Esophagus muscularis mucosa (tissue), 4 donors: ENCODE measurements around the gene MAP4K4. TPM values are rescaled to one million over a fixed set of nuclear protein-coding genes. Genes with fewer than 3 reads are reported as not detected.

Experiments used
- DNase-seq: peaks from one replicate; pipeline ENCODE4 v3.0.0-alpha.2; 2017; ENCODE audit errors: extremely low spot score
- H3K27ac ChIP-seq, 4 donors: fragments of 200-600 bp; sonication (generic); replicated peaks in 1 of 4; 1 replicate in 3 of 4; 2 replicates in 1 of 4; pipeline ENCODE4 v1.5.1; 2016 to 2019; ENCODE audit warnings: mild to moderate bottlenecking in 1 of 4
- H3K27me3 ChIP-seq, 4 donors: fragments of 200-600 bp; sonication (generic); one replicate each; pipeline versions ENCODE4 v1.5.1 to v1.6.0; 2016 to 2019
- H3K36me3 ChIP-seq, 4 donors: fragments of 200-600 bp; sonication (generic); one replicate each; pipeline ENCODE4 v1.5.1; 2016 to 2019
- H3K4me1 ChIP-seq, 4 donors: fragments of 200-600 bp; sonication (generic); one replicate each; pipeline ENCODE4 v1.5.1; 2016 to 2019
- H3K4me3 ChIP-seq, 4 donors: fragments of 200-600 bp; sonication (generic); 1 replicate in 2 of 4; 2 replicates in 2 of 4; pipeline ENCODE4 v1.5.1; 2016 to 2019; ENCODE audit warnings: mild to moderate bottlenecking in 4 of 4, moderate library complexity in 1 of 4
- H3K9me3 ChIP-seq, 4 donors: fragments of 200-600 bp; sonication (generic); 1 replicate in 3 of 4; 2 replicates in 1 of 4; pipeline ENCODE4 v1.5.1; 2016 to 2019
- EP300 ChIP-seq: sonication (generic); formaldehyde crosslinking; IDR thresholded peaks from one replicate; pipeline ENCODE4 v1.6.1; 2017; ENCODE audit warnings: antibody characterized with exemption
- POLR2A ChIP-seq: fragments of 450-650 bp; IDR thresholded peaks from one replicate; pipeline ENCODE4 v1.6.1; 2017; ENCODE audit warnings: antibody characterized with exemption, moderate library complexity, mild to moderate bottlenecking, low read depth
- POLR2AphosphoS5 ChIP-seq, 2 donors: sonication (generic); formaldehyde crosslinking; IDR thresholded peaks; one replicate each; pipeline ENCODE4 v1.6.1; 2017; ENCODE audit warnings: antibody characterized with exemption in 2 of 2
- WGBS: methylation state at CpG from one replicate; pipeline ENCODE4 v1.1.5; 2018; 5-methylcytosine and 5-hydroxymethylcytosine counted together
- intact Hi-C: fragments of 100-400 bp; cut with DNase I; formaldehyde crosslinking; loops from one replicate; pipeline ENCODE4 v1.15.1; 2023
- total RNA-seq, 4 donors: library from RNA; depleted of rRNA; stranded (reverse); fragments of >200 nt; gene quantifications; one replicate each; pipeline versions ENCODE4 v1.1.0 to v1.2.1, GENCODE V29; 2016
- TF ChIP-seq, protein P1 (sequence below), 3 experiments: fragments of 200-600 bp in 2 of 3; fragments of 450-650 bp in 1 of 3; sonication (generic) in 2 of 3; IDR thresholded peaks; one replicate each; pipeline ENCODE4 v1.5.1; 2017 to 2019; ENCODE audit warnings: antibody characterized with exemption in 3 of 3, mild to moderate bottlenecking in 2 of 3, moderate library complexity in 1 of 3

The MAP4K4 gene
- total RNA-seq, 4 donors from 2014 or later = 37.8 to 59.0 (median 51.7) TPM

GRCh38 chr2:101854877-101855276 is 157.4 kb downstream of the MAP4K4 start:
- Histone ChIP-seq H3K9me3 (no peaks in the 10 kb centered on the region), H3K4me1 (peaks cover 0 to 15% (median 10%) of the 10 kb centered on the region in 4 donors), H3K36me3 (peaks cover 7 to 62% (median 37%) of the 10 kb centered on the region in 4 donors), H3K27me3 (no peaks in the 10 kb centered on the region), H3K27ac (no peak overlapping the region), H3K4me3 (no peak overlapping the region)
- intact Hi-C loops = no loop called here
- DNase-seq = no peak
- TF ChIP-seq POLR2AphosphoS5 (IDR thresholded peaks at IDR 0.05) (no peak), POLR2A (no peak)
- 83% methylated on average over 4 of the region's 4 CpGs for WGBS

DNA sequence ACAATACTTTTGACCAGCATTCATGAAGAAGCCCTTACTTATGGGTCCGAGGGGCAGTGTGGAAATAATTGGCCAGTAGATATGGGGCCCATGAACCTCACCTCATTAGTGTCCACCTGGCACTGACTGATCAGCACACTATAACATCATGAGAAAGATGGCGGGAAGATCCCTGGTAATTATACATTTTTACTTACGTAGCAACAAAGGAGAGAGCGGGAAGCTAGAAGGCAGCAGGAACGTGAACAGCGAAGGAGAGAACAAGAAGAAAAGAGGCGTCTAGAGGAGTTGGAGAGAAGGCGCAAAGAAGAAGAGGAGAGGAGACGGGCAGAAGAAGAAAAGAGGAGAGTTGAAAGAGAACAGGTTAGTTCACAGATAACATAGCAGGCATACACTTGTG is 158.3 kb downstream of the MAP4K4 start:
- Histone ChIP-seq H3K27me3 (no peaks in the 10 kb centered on the region), H3K27ac (no peak overlapping the region), H3K4me3 (no peak overlapping the region), H3K9me3 (no peaks in the 10 kb centered on the region), H3K4me1 (peaks cover 0 to 6% (median under 1%) of the 10 kb centered on the region in 4 donors), H3K36me3 (peaks cover 11 to 71% (median 46%) of the 10 kb centered on the region in 4 donors)
- intact Hi-C loops = no loop called here
- no peak for DNase-seq
- TF ChIP-seq EP300 = no peak
- TF ChIP-seq POLR2A = no peak
- TF ChIP-seq, protein P1, sequence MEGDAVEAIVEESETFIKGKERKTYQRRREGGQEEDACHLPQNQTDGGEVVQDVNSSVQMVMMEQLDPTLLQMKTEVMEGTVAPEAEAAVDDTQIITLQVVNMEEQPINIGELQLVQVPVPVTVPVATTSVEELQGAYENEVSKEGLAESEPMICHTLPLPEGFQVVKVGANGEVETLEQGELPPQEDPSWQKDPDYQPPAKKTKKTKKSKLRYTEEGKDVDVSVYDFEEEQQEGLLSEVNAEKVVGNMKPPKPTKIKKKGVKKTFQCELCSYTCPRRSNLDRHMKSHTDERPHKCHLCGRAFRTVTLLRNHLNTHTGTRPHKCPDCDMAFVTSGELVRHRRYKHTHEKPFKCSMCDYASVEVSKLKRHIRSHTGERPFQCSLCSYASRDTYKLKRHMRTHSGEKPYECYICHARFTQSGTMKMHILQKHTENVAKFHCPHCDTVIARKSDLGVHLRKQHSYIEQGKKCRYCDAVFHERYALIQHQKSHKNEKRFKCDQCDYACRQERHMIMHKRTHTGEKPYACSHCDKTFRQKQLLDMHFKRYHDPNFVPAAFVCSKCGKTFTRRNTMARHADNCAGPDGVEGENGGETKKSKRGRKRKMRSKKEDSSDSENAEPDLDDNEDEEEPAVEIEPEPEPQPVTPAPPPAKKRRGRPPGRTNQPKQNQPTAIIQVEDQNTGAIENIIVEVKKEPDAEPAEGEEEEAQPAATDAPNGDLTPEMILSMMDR (IDR thresholded peaks at IDR 0.05) = no peak
- no peak for TF ChIP-seq POLR2AphosphoS5 (IDR thresholded peaks at IDR 0.05)
- 94% methylated on average over 9 of the region's 9 CpGs for WGBS

GRCh38 chr2:101858246-101858645 is 160.7 kb downstream of the MAP4K4 start:
- Histone ChIP-seq H3K9me3 (no peaks in the 10 kb centered on the region), H3K36me3 (peaks cover 11 to 74% (median 56%) of the 10 kb centered on the region in 4 donors), H3K4me1 (no peaks in the 10 kb centered on the region), H3K27ac (no peak overlapping the region), H3K4me3 (no peak overlapping the region), H3K27me3 (no peaks in the 10 kb centered on the region)
- no peak for DNase-seq
- intact Hi-C loops = no loop called here
- TF ChIP-seq, protein P1 (IDR thresholded peaks at IDR 0.05) = no peak
- TF ChIP-seq EP300 = no peak
- TF ChIP-seq POLR2AphosphoS5 (IDR thresholded peaks at IDR 0.05) = no peak
- no peak for TF ChIP-seq POLR2A

- H3K4me3 ChIP-seq = no peak overlapping the region
- H3K27ac ChIP-seq = no peak overlapping the region
- no peaks in the 10 kb centered on the region for H3K4me1 ChIP-seq
- no peak for TF ChIP-seq POLR2A
- TF ChIP-seq, protein P1 (IDR thresholded peaks at IDR 0.05) = no peak
- peaks cover 11 to 74% (median 59%) of the 10 kb centered on the region in 4 donors for H3K36me3 ChIP-seq
- 93% methylated on average over 4 of the region's 4 CpGs for WGBS
- intact Hi-C loops = no loop called here
- no peaks in the 10 kb centered on the region for H3K9me3 ChIP-seq
- DNase-seq = no peak
- H3K27me3 ChIP-seq = no peaks in the 10 kb centered on the region
These were observed 161.4 kb downstream of the MAP4K4 start for GRCh38 chr2:101858910-101859309.

GRCh38 chr2:101859604-101860003 is 162.1 kb downstream of the MAP4K4 start:
- Histone ChIP-seq H3K36me3 (peaks cover 11 to 75% (median 61%) of the 10 kb centered on the region in 4 donors), H3K9me3 (no peaks in the 10 kb centered on the region), H3K27me3 (no peaks in the 10 kb centered on the region), H3K4me1 (no peaks in the 10 kb centered on the region), H3K27ac (no peak overlapping the region), H3K4me3 (no peak overlapping the region)
- intact Hi-C loops = no loop called here
- WGBS = 94% methylated on average over 13 of the region's 16 CpGs
- DNase-seq = no peak
- TF ChIP-seq, protein P1 (IDR thresholded peaks at IDR 0.05) = no peak
- TF ChIP-seq EP300 (no peak), POLR2AphosphoS5 (IDR thresholded peaks at IDR 0.05) (no peak), POLR2A (no peak)
